Prostate gland (tissue), 2 donors: ENCODE results near the gene CCNI2. TPM values are rescaled to one million over a fixed set of nuclear protein-coding genes. Genes with fewer than 3 reads are reported as not detected.

Experiments used
- DNase-seq: peaks from one replicate; pipeline ENCODE4 v3.0.0-alpha.2; 2019; ENCODE audit warnings: low spot score
- H3K27ac ChIP-seq, 2 donors: fragments of 200-600 bp; sonication (generic); 2 replicates each; pipeline ENCODE4 v1.5.1; 2017 to 2019
- H3K27me3 ChIP-seq: fragments of 200-600 bp; sonication (generic); replicated peaks from 2 replicates; pipeline ENCODE4 v1.5.1; 2019; ENCODE audit not compliant: insufficient read depth
- H3K36me3 ChIP-seq, 2 donors: fragments of 200-600 bp; sonication (generic); 1 replicate in 1 of 2; 2 replicates in 1 of 2; pipeline versions ENCODE4 v1.5.1 to v1.8.1; 2017 to 2019
- H3K4me1 ChIP-seq: fragments of 200-600 bp; sonication (generic); replicated peaks from 2 replicates; pipeline ENCODE4 v1.5.1; 2019
- H3K4me3 ChIP-seq, 2 donors: fragments of 200-600 bp; sonication (generic); 2 replicates each; pipeline ENCODE4 v1.5.1; 2017 to 2019
- H3K9me3 ChIP-seq: fragments of 200-600 bp; sonication (generic); 2 replicates; pipeline ENCODE4 v1.5.1; 2017
- POLR2A ChIP-seq: fragments of 450-650 bp; IDR thresholded peaks from one replicate; pipeline ENCODE4 v1.6.1; 2016; ENCODE audit warnings: antibody characterized with exemption, mild to moderate bottlenecking
- POLR2AphosphoS5 ChIP-seq: sonication (generic); formaldehyde crosslinking; IDR thresholded peaks from one replicate; pipeline ENCODE4 v1.6.1; 2017; ENCODE audit warnings: antibody characterized with exemption
- WGBS: methylation state at CpG from one replicate; pipeline ENCODE4 v1.1.5; 2018; 5-methylcytosine and 5-hydroxymethylcytosine counted together
- intact Hi-C: fragments of 100-400 bp; cut with DNase I; formaldehyde crosslinking; loops from one replicate; pipeline ENCODE4 v1.14.2; 2022
- total RNA-seq, 2 donors: library from RNA; depleted of rRNA; stranded (reverse); fragments of >200 nt; gene quantifications; one replicate each; pipeline ENCODE4 v1.1.0, GENCODE V29; 2016
- TF ChIP-seq, protein P1 (sequence below), 4 experiments: fragments of 200-600 bp in 2 of 4; fragments of 450-650 bp in 2 of 4; sonication (generic) in 2 of 4; IDR thresholded peaks; 1 replicate in 3 of 4; 2 replicates in 1 of 4; pipeline ENCODE4 v1.5.1; 2016 to 2019; ENCODE audit warnings: antibody characterized with exemption in 4 of 4, mild to moderate bottlenecking in 2 of 4, moderate library complexity in 2 of 4

CCNI2 gene
- total RNA-seq, 2 donors from 2014 or later, result 5.9 TPM; not detected in 1

DNA sequence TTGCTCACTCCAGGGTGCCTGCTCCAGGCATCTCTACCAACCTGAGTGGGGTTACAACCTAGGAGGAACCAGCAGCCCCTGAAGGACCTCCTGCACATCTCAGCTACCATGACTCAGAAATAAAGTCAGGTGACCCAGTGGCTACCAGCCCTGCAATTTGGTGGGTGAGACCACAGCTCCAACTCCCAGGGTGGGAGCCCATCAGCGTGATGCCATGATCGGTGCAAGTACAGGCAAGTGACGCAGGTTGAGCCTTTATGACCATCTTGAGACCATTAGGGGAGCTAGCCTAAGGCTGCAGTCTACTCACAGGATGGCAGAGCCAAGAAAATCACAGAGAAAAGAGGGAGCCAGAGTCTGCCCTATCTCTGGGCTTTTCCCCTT, 21.3 kb downstream of the CCNI2 start:
- TF ChIP-seq POLR2AphosphoS5 (no peak), POLR2A (no peak)
- TF ChIP-seq, protein P1, sequence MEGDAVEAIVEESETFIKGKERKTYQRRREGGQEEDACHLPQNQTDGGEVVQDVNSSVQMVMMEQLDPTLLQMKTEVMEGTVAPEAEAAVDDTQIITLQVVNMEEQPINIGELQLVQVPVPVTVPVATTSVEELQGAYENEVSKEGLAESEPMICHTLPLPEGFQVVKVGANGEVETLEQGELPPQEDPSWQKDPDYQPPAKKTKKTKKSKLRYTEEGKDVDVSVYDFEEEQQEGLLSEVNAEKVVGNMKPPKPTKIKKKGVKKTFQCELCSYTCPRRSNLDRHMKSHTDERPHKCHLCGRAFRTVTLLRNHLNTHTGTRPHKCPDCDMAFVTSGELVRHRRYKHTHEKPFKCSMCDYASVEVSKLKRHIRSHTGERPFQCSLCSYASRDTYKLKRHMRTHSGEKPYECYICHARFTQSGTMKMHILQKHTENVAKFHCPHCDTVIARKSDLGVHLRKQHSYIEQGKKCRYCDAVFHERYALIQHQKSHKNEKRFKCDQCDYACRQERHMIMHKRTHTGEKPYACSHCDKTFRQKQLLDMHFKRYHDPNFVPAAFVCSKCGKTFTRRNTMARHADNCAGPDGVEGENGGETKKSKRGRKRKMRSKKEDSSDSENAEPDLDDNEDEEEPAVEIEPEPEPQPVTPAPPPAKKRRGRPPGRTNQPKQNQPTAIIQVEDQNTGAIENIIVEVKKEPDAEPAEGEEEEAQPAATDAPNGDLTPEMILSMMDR (IDR thresholded peaks at IDR 0.05), result no peak
- WGBS, result 97% methylated on average over 3 of the region's 3 CpGs

DNA sequence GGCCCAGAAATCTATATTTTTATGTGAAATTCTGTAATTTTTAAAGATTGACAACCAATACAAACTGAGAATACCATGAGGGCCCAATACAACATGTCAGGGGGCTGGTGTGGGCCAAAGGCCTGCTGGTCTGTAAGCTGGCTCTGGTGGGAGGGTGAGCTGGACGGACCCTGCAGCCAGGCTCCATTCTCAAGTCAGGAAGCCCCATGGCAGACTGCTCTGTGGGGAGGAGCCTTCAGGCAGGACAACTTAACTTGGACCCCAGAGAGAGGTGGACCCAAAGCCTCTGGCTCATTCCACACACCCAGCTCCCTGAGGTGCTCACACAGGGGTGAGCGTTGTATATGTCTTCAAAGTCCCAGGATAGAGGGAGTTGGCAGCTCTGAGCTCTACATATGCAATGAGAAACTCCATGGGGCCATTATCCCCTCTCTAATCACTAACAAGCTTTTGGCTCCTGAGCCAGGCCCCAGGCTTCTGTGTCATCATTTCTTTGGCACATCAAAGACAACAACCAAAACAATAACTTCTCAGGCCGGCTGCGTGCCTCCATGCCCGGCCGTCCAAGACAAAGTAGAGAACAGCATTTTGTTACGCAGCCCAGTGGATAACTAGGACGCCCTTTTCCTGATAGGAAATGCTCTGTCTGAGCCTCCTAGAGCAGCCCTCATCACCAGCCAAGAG, 23.4 kb downstream of the CCNI2 start:
- Histone ChIP-seq H3K27me3 (no peaks in the 10 kb centered on the region), H3K9me3 (no peaks in the 10 kb centered on the region), H3K4me3 (no peak overlapping the region), H3K4me1 (no peaks in the 10 kb centered on the region), H3K27ac (no peak overlapping the region), H3K36me3 (no peaks in the 10 kb centered on the region)
- TF ChIP-seq POLR2AphosphoS5 (no peak), POLR2A (no peak)
- TF ChIP-seq, protein P1 (IDR thresholded peaks at IDR 0.05), result no peak
- intact Hi-C loops, result no loop called here
- DNase-seq, result no peak
- whole genome bisulfite sequencing, result 77% methylated on average over 8 of the region's 8 CpGs

More for the DNA sequence above, 21.3 kb downstream of the CCNI2 start:
- no peaks in the 10 kb centered on the region for H3K36me3 ChIP-seq
- no peaks in the 10 kb centered on the region for H3K9me3 ChIP-seq
- H3K27ac ChIP-seq, result no peak overlapping the region
- H3K4me3 ChIP-seq, result no peak overlapping the region
- no peaks in the 10 kb centered on the region for H3K4me1 ChIP-seq
- H3K27me3 ChIP-seq, result no peaks in the 10 kb centered on the region
- intact Hi-C loops, result no loop called here
- no peak for DNase-seq

DNA sequence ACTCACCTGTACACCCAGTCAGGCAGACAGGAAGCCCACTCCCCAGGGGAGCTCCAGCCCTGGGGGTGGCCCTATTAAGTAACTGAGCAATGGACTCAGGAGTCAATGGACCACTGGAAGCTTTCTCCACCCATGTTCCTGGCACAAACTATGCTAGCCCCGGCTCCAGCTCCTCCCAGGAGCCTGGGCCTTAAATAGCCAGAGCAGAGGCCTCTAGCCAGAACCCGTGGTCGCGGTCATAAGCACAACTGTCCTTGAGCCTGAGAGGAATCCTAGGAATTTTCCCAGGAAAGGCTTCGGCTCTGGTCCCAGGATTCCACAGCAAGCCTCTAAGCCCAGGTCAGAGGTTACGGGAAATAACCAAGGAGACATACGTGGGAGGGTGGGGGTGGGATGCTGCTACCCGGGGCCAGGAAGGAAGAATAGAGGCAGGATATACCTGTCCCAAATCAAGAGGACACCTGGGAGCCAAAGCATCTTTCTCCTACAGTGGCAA, 24.3 kb downstream of the CCNI2 start:
- Histone ChIP-seq H3K27ac (no peak overlapping the region), H3K36me3 (no peaks in the 10 kb centered on the region), H3K4me1 (no peaks in the 10 kb centered on the region), H3K4me3 (no peak overlapping the region), H3K9me3 (no peaks in the 10 kb centered on the region), H3K27me3 (no peaks in the 10 kb centered on the region)
- no peak for TF ChIP-seq POLR2AphosphoS5
- TF ChIP-seq POLR2A, result no peak
- TF ChIP-seq, protein P1 (IDR thresholded peaks at IDR 0.05), result no peak
- intact Hi-C loops, result no loop called here
- no peak for DNase-seq
- whole genome bisulfite sequencing, result 57% methylated on average over 8 of the region's 8 CpGs

DNA sequence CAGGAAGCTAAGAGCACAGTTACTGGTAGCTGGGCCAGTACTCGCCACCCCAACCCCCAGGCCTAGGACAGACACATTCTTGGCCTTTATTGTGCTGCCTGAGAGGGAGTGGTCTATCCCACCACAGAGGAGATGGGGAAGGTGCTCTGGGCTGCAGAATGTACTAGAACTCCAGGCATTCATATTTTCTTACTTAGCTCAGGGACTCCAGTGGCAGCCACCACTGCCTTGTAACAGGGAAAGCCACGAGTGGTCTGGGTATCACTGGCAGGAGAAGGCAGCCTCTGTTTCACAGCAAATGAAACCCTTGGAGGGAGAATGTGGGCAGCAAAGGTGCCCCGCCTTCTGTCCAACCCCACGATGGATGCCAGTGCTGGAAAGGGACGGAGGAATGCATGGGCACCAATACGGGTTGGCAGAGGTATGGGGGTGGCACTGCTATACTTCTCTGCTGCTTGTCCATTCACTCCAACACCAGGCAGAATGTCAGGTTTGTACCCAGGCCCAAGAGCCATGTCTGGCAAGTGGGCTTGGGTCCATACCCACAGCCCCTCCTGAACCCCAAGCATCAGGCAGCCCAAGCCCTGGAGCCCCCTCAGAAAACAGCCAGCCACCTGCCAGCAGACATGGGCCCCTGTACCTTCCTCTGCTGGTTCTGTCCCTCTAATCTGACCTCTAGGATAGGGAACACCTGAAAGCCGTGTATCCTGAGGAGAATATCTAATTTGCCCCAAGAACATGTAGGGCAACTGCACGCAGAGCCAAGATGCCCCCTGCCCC, 25.3 kb downstream of the CCNI2 start:
- no peaks in the 10 kb centered on the region for H3K4me1 ChIP-seq
- no peak overlapping the region for H3K27ac ChIP-seq
- intact Hi-C loops, result no loop called here
- TF ChIP-seq, protein P1 (IDR thresholded peaks at IDR 0.05), result no peak
- no peak for TF ChIP-seq POLR2AphosphoS5
- no peak for TF ChIP-seq POLR2A
- H3K36me3 ChIP-seq, result no peaks in the 10 kb centered on the region
- 72% methylated on average over 8 of the region's 8 CpGs for WGBS
- DNase-seq, result no peak
- H3K27me3 ChIP-seq, result no peaks in the 10 kb centered on the region
- H3K9me3 ChIP-seq, result no peaks in the 10 kb centered on the region
- H3K4me3 ChIP-seq, result no peak overlapping the region
